Upper lobe of left lung (tissue), 6 donors: ENCODE results near the gene MAD1L1. TPM values are rescaled to one million over a fixed set of nuclear protein-coding genes. Genes with fewer than 3 reads are reported as not detected.

ENCODE experiments used
- ATAC-seq, 2 donors: fragments of 200-7000 bp; cut with Tn5 transposase; one replicate each; pipeline ENCODE4 v1.9.1; 2022; ENCODE audit warnings: mild to moderate bottlenecking in 2 of 2, moderate library complexity in 2 of 2; ENCODE audit not compliant: low FRiP score in 2 of 2
- DNase-seq, 2 donors: peaks; one replicate each; pipeline ENCODE4 v3.0.0-alpha.2; 2019 to 2020
- H3K27ac ChIP-seq, 4 donors: fragments of 200-600 bp; sonication (generic); one replicate each; pipeline ENCODE4 v1.5.1; 2016 to 2019
- H3K27me3 ChIP-seq, 4 donors: fragments of 200-600 bp; sonication (generic); one replicate each; pipeline ENCODE4 v1.5.1; 2017 to 2019
- H3K36me3 ChIP-seq, 4 donors: fragments of 200-600 bp; sonication (generic); one replicate each; pipeline ENCODE4 v1.5.1; 2016 to 2019
- H3K4me1 ChIP-seq, 4 donors: fragments of 200-600 bp; sonication (generic); one replicate each; pipeline ENCODE4 v1.5.1; 2018 to 2019
- H3K4me3 ChIP-seq, 4 donors: fragments of 200-600 bp; sonication (generic); one replicate each; pipeline ENCODE4 v1.5.1; 2017 to 2019; ENCODE audit warnings: mild to moderate bottlenecking in 2 of 4, moderate library complexity in 1 of 4
- H3K9me3 ChIP-seq, 4 donors: fragments of 200-600 bp; sonication (generic); one replicate each; pipeline ENCODE4 v1.5.1; 2018 to 2019
- CTCF ChIP-seq, 6 experiments: fragments of 450-650 bp in 4 of 6; fragments of 200-600 bp in 2 of 6; sonication (generic) in 2 of 6; IDR thresholded peaks; one replicate each; pipeline ENCODE4 v1.5.1; 2016 to 2019; ENCODE audit warnings: antibody characterized with exemption in 6 of 6
- EP300 ChIP-seq, 4 donors: sonication (generic); formaldehyde crosslinking; IDR thresholded peaks; one replicate each; pipeline ENCODE4 v1.5.1; 2017; ENCODE audit warnings: antibody characterized with exemption in 4 of 4, control low read depth in 2 of 4
- POLR2A ChIP-seq, 4 donors: fragments of 450-650 bp; IDR thresholded peaks; one replicate each; pipeline ENCODE4 v1.5.1; 2016 to 2017; ENCODE audit warnings: antibody characterized with exemption in 4 of 4, mild to moderate bottlenecking in 2 of 4
- POLR2AphosphoS5 ChIP-seq, 2 donors: sonication (generic); formaldehyde crosslinking; IDR thresholded peaks; one replicate each; pipeline ENCODE4 v1.5.1; 2017; ENCODE audit warnings: antibody characterized with exemption in 2 of 2
- WGBS, 2 donors: methylation state at CpG; one replicate each; pipeline ENCODE4 v1.1.5; 2017 to 2018; 5-methylcytosine and 5-hydroxymethylcytosine counted together
- total RNA-seq, 6 donors: library from RNA; depleted of rRNA in 4 of 6; stranded (reverse); fragments of >200 nt in 4 of 6; gene quantifications; one replicate each; pipeline versions ENCODE4 v1.1.0 to v1.2.1, GENCODE V29; 2016 to 2021
- donor health status: DM: no; HTN: no; CAD: no; lungs with moderate emphysema.
- donor health status: DM: no; HTN: yes; CAD: no; lungs with severe emphysema.

Gene MAD1L1
- total RNA-seq, 6 donors from 2014 or later = 40.6 to 364 (median 65.6) TPM

GRCh38 chr7:1809070-1809469, 423.7 kb downstream of the MAD1L1 start:
- TF ChIP-seq POLR2AphosphoS5 (IDR thresholded peaks at IDR 0.05) = no peak
- TF ChIP-seq EP300 (IDR thresholded peaks at IDR 0.05) = no peak
- no peak for TF ChIP-seq CTCF (IDR thresholded peaks at IDR 0.05)
- TF ChIP-seq POLR2A (IDR thresholded peaks at IDR 0.05) = no peak
- Histone ChIP-seq H3K36me3 (peaks cover 0 to 2% (median 0%) of the 10 kb centered on the region in 4 donors), H3K9me3 (no peaks in the 10 kb centered on the region), H3K4me3 (no peak overlapping the region), H3K27ac (no peak overlapping the region), H3K27me3 (no peaks in the 10 kb centered on the region), H3K4me1 (peaks cover 0 to 5% (median 0%) of the 10 kb centered on the region in 4 donors)
- ATAC-seq = no peak
- WGBS, 2 donors = 84 to 86% methylated on average over 7 of the region's 7 CpGs
- DNase-seq = no peak

GRCh38 chr7:1807821-1808600, 424.7 kb downstream of the MAD1L1 start:
- Histone ChIP-seq H3K4me1 (peaks cover 0 to 5% (median 0%) of the 10 kb centered on the region in 4 donors), H3K4me3 (no peak overlapping the region), H3K27me3 (no peaks in the 10 kb centered on the region), H3K9me3 (no peaks in the 10 kb centered on the region), H3K36me3 (no peaks in the 10 kb centered on the region), H3K27ac (no peak overlapping the region)
- DNase-seq = no peak
- WGBS, 2 donors = 86 to 93% methylated on average over 19 to 26 of the region's 26 CpGs
- TF ChIP-seq POLR2A (IDR thresholded peaks at IDR 0.05) (no peak), EP300 (IDR thresholded peaks at IDR 0.05) (no peak), POLR2AphosphoS5 (IDR thresholded peaks at IDR 0.05) (no peak), CTCF (IDR thresholded peaks at IDR 0.05) (no peak)
- ATAC-seq = no peak

GRCh38 chr7:1806354-1806753, 426.4 kb downstream of the MAD1L1 start:
- DNase-seq = no peak
- Histone ChIP-seq H3K9me3 (peaks cover 0 to 2% (median 0%) of the 10 kb centered on the region in 4 donors), H3K4me1 (no peaks in the 10 kb centered on the region), H3K27ac (no peak overlapping the region), H3K4me3 (no peak overlapping the region), H3K36me3 (no peaks in the 10 kb centered on the region), H3K27me3 (no peaks in the 10 kb centered on the region)
- TF ChIP-seq POLR2AphosphoS5 (IDR thresholded peaks at IDR 0.05) (no peak), CTCF (IDR thresholded peaks at IDR 0.05) (no peak), POLR2A (IDR thresholded peaks at IDR 0.05) (no peak), EP300 (IDR thresholded peaks at IDR 0.05) (no peak)
- WGBS, 2 donors = 79 to 82% methylated on average over 14 of the region's 14 CpGs
- no peak for ATAC-seq

- Histone ChIP-seq H3K4me3 (no peak overlapping the region), H3K27me3 (no peaks in the 10 kb centered on the region), H3K4me1 (no peaks in the 10 kb centered on the region), H3K27ac (no peak overlapping the region), H3K36me3 (no peaks in the 10 kb centered on the region), H3K9me3 (peaks cover 0 to 2% (median 0%) of the 10 kb centered on the region in 4 donors)
- no peak for DNase-seq
- TF ChIP-seq CTCF (IDR thresholded peaks at IDR 0.05) = no peak
- TF ChIP-seq POLR2A (IDR thresholded peaks at IDR 0.05) = no peak
- no peak for TF ChIP-seq POLR2AphosphoS5 (IDR thresholded peaks at IDR 0.05)
- no peak for TF ChIP-seq EP300 (IDR thresholded peaks at IDR 0.05)
- 85 to 91% methylated on average over 21 of the region's 21 CpGs for whole genome bisulfite sequencing, 2 donors
- ATAC-seq = no peak
Measured at GRCh38 chr7:1804310-1804709, 428.4 kb downstream of the MAD1L1 start.

GRCh38 chr7:1802899-1803298, 429.8 kb downstream of the MAD1L1 start:
- WGBS, 2 donors = 76 to 87% methylated on average over 4 of the region's 4 CpGs
- no peaks in the 10 kb centered on the region for H3K36me3 ChIP-seq
- H3K27me3 ChIP-seq = no peaks in the 10 kb centered on the region
- TF ChIP-seq POLR2A (IDR thresholded peaks at IDR 0.05) (no peak), POLR2AphosphoS5 (IDR thresholded peaks at IDR 0.05) (no peak), CTCF (IDR thresholded peaks at IDR 0.05) (no peak), EP300 (IDR thresholded peaks at IDR 0.05) (no peak)
- no peaks in the 10 kb centered on the region for H3K4me1 ChIP-seq
- H3K4me3 ChIP-seq = no peak overlapping the region
- H3K9me3 ChIP-seq = peaks cover 0 to 2% (median 0%) of the 10 kb centered on the region in 4 donors
- ATAC-seq = no peak
- DNase-seq = no peak
- no peak overlapping the region for H3K27ac ChIP-seq
